Vagina (tissue), 2 donors: ENCODE measurements around the gene CYB561. TPM values are rescaled to one million over a fixed set of nuclear protein-coding genes. Genes with fewer than 3 reads are reported as not detected.

ENCODE experiments used
- DNase-seq, 2 donors: peaks; one replicate each; pipeline ENCODE4 v3.0.0-alpha.2; 2017; ENCODE audit errors: extremely low spot score in 2 of 2
- H3K27ac ChIP-seq: fragments of 200-600 bp; sonication (generic); one replicate; pipeline ENCODE4 v1.5.1; 2019
- H3K27me3 ChIP-seq: fragments of 200-600 bp; sonication (generic); one replicate; pipeline ENCODE4 v1.5.1; 2019
- H3K36me3 ChIP-seq, 2 donors: fragments of 200-600 bp; sonication (generic); one replicate each; pipeline ENCODE4 v1.5.1; 2017 to 2019
- H3K4me1 ChIP-seq: fragments of 200-600 bp; sonication (generic); one replicate; pipeline ENCODE4 v1.5.1; 2019
- H3K4me3 ChIP-seq, 2 donors: fragments of 200-600 bp; sonication (generic); 1 replicate in 1 of 2; 2 replicates in 1 of 2; pipeline ENCODE4 v1.5.1; 2016 to 2019
- H3K9me3 ChIP-seq: fragments of 200-600 bp; sonication (generic); one replicate; pipeline ENCODE4 v1.5.1; 2019
- POLR2A ChIP-seq, 2 donors: fragments of 450-650 bp; IDR thresholded peaks; one replicate each; pipeline ENCODE4 v1.6.1; 2017; ENCODE audit warnings: antibody characterized with exemption in 2 of 2, mild to moderate bottlenecking in 2 of 2, moderate library complexity in 2 of 2
- POLR2AphosphoS5 ChIP-seq, 2 donors: sonication (generic); formaldehyde crosslinking; IDR thresholded peaks; one replicate each; pipeline ENCODE4 v1.9.0; 2017; ENCODE audit warnings: antibody characterized with exemption in 2 of 2, mild to moderate bottlenecking in 2 of 2, low read depth in 1 of 2; ENCODE audit not compliant: insufficient read depth in 1 of 2
- intact Hi-C: fragments of 100-400 bp; cut with DNase I; formaldehyde crosslinking; loops from one replicate; pipeline ENCODE4 v1.15.1; 2023
- total RNA-seq: library from RNA; depleted of rRNA; stranded (reverse); fragments of >200 nt; gene quantifications from one replicate; pipeline ENCODE4 v1.2.3, GENCODE V29; 2016
- TF ChIP-seq, protein P1 (sequence below), 3 experiments: fragments of 450-650 bp in 2 of 3; fragments of 200-600 bp in 1 of 3; sonication (generic) in 1 of 3; IDR thresholded peaks; one replicate each; pipeline ENCODE4 v1.5.1; 2017 to 2019; ENCODE audit warnings: antibody characterized with exemption in 3 of 3, mild to moderate bottlenecking in 2 of 3, moderate library complexity in 2 of 3

The CYB561 gene
- total RNA-seq, 1 donor from 2014 or later: 46.2 TPM

DNA sequence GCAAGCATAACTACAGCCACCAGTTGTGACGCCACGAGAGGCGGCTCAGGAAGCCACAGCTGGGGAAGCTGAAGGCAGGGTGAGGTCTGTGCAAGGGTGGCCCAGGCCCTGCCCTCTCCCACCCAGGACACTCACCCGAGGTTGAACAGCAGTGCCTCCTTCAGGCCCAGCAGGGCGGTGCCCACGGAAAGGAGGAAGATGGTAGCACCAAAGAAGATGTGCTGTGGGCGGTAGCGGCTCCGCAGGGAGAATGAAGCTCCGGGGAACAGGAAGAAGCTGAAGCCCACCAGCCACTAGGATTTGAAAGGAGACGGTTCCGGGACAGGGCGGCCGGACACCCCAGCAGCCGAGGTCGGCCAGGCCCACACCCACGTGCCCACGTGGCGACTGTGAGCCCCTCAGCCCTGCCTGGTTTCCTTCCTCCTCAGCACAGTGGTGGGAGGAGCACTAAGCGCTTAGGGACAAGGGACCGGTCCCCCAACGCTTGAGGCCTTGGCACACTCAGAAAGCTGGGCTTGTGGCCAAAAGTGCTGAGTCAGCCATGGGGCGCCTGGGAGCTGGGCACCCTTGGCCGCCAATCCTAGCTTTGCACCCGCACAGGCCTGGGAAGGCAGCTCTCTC lies 11.0 kb downstream of the CYB561 start:
- intact Hi-C loops: loop anchor here (5.0 kb wide), 2 partner anchors 42 to 167 kb away; partner anchors contain the start of genes ACE and TACO1
- H3K27me3 ChIP-seq: no peaks in the 10 kb centered on the region
- H3K9me3 ChIP-seq: no peaks in the 10 kb centered on the region
- peak overlapping the region; percentile 69 for H3K27ac ChIP-seq
- H3K4me1 ChIP-seq: peaks cover 82% of the 10 kb centered on the region
- TF ChIP-seq POLR2A (IDR thresholded peaks at IDR 0.05): no peak
- peak in 1 of 2 donors; percentile 28 for TF ChIP-seq POLR2AphosphoS5 (IDR thresholded peaks at IDR 0.05; ENCODE audit: insufficient read depth in 1 of 2, low read depth in 1 of 2)
- TF ChIP-seq, protein P1, sequence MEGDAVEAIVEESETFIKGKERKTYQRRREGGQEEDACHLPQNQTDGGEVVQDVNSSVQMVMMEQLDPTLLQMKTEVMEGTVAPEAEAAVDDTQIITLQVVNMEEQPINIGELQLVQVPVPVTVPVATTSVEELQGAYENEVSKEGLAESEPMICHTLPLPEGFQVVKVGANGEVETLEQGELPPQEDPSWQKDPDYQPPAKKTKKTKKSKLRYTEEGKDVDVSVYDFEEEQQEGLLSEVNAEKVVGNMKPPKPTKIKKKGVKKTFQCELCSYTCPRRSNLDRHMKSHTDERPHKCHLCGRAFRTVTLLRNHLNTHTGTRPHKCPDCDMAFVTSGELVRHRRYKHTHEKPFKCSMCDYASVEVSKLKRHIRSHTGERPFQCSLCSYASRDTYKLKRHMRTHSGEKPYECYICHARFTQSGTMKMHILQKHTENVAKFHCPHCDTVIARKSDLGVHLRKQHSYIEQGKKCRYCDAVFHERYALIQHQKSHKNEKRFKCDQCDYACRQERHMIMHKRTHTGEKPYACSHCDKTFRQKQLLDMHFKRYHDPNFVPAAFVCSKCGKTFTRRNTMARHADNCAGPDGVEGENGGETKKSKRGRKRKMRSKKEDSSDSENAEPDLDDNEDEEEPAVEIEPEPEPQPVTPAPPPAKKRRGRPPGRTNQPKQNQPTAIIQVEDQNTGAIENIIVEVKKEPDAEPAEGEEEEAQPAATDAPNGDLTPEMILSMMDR (IDR thresholded peaks at IDR 0.05): no peak
- H3K4me3 ChIP-seq: no peak overlapping the region
- DNase-seq: no peak
- no peaks in the 10 kb centered on the region for H3K36me3 ChIP-seq

GRCh38 chr17:63433746-63434591 lies 12.1 kb downstream of the CYB561 start:
- H3K36me3 ChIP-seq: no peaks in the 10 kb centered on the region
- peak in 1 of 2 donors; percentile 97 for DNase-seq
- intact Hi-C loops: loop anchor here (5.0 kb wide), 1 partner anchor 43 kb away; the partner anchor contains the start of gene ACE
- peak overlapping the region; percentile 69 for H3K27ac ChIP-seq
- peak; percentile 23 to 71 for TF ChIP-seq POLR2AphosphoS5 (IDR thresholded peaks at IDR 0.05; ENCODE audit: insufficient read depth in 1 of 2, low read depth in 1 of 2)
- TF ChIP-seq, protein P1 (IDR thresholded peaks at IDR 0.05): no peak
- no peak for TF ChIP-seq POLR2A (IDR thresholded peaks at IDR 0.05)
- no peak overlapping the region for H3K4me3 ChIP-seq
- H3K9me3 ChIP-seq: no peaks in the 10 kb centered on the region
- H3K4me1 ChIP-seq: peaks cover 71% of the 10 kb centered on the region
- no peaks in the 10 kb centered on the region for H3K27me3 ChIP-seq

- Histone ChIP-seq H3K4me1 (peaks cover 55% of the 10 kb centered on the region), H3K27ac (peak overlapping the region; percentile 69), H3K4me3 (no peak overlapping the region), H3K36me3 (no peaks in the 10 kb centered on the region), H3K9me3 (no peaks in the 10 kb centered on the region), H3K27me3 (no peaks in the 10 kb centered on the region)
- no peak for DNase-seq
- TF ChIP-seq POLR2AphosphoS5 (IDR thresholded peaks at IDR 0.05; ENCODE audit: insufficient read depth in 1 of 2, low read depth in 1 of 2) (no peak), POLR2A (IDR thresholded peaks at IDR 0.05) (no peak)
- TF ChIP-seq, protein P1 (IDR thresholded peaks at IDR 0.05): no peak
- intact Hi-C loops: loop anchor here (5.0 kb wide), 1 partner anchor 45 kb away; the partner anchor contains the start of gene ACE
These were observed 13.9 kb downstream of the CYB561 start for GRCh38 chr17:63431939-63432804.

- Histone ChIP-seq H3K27ac (peak overlapping the region; percentile 69), H3K36me3 (no peaks in the 10 kb centered on the region), H3K9me3 (no peaks in the 10 kb centered on the region), H3K4me3 (no peak overlapping the region), H3K27me3 (no peaks in the 10 kb centered on the region), H3K4me1 (peaks cover 49% of the 10 kb centered on the region)
- intact Hi-C loops: loop anchor here (5.0 kb wide), 1 partner anchor 46 kb away; the partner anchor contains the start of gene ACE
- TF ChIP-seq, protein P1 (IDR thresholded peaks at IDR 0.05): no peak
- no peak for DNase-seq
These were observed 14.5 kb downstream of the CYB561 start for GRCh38 chr17:63431618-63431938.
